ENCODE measurements around the gene NXF2.

Gene NXF2

DNA sequence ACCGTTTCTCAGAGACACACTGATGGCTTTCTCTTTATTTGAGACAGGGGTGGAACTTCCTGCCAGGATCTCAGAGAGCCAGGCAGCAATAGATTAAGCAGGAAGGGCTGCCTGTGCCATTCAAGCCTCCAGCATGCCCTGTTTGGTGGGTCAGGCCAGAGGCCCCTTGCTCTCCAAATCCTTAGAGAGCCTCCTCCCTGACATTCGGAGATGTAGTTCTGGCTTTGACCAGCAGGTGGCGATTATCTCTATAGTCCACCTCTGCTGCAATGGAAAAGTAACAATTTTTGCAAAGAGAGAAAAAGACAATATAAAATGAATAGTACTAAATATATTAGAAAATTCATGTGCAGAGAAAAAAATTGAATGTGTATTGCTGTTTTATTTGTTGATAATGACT, 98.9 kb downstream of the NXF2 start:
- no peaks in the 10 kb centered on the region for H3K4me1 ChIP-seq (ENCODE audit: control insufficient read depth in 1 of 2, insufficient read depth in 2 of 2, low read length in 2 of 2)
- H3K27me3 ChIP-seq (ENCODE audit: control insufficient read depth in 1 of 2, insufficient read depth in 2 of 2, low read length in 2 of 2): no peaks in the 10 kb centered on the region
- no peak overlapping the region for H3K27ac ChIP-seq (ENCODE audit: low read depth, low read length)
- no peak overlapping the region for H3K4me3 ChIP-seq (ENCODE audit: low read depth in 1 of 2, low read length in 2 of 2)
- H3K36me3 ChIP-seq (ENCODE audit: control insufficient read depth in 1 of 2, insufficient read depth in 2 of 2, low read length in 2 of 2): no peaks in the 10 kb centered on the region
- H3K9ac ChIP-seq (ENCODE audit: low read depth in 1 of 2, low read length in 2 of 2): no peak overlapping the region
- no peaks in the 10 kb centered on the region for H3K9me3 ChIP-seq (ENCODE audit: control insufficient read depth in 1 of 2, low read length in 2 of 2)

Measured in duodenal mucosa (tissue), 2 donors.